ENCODE measurements around the gene LBH.

DNA sequence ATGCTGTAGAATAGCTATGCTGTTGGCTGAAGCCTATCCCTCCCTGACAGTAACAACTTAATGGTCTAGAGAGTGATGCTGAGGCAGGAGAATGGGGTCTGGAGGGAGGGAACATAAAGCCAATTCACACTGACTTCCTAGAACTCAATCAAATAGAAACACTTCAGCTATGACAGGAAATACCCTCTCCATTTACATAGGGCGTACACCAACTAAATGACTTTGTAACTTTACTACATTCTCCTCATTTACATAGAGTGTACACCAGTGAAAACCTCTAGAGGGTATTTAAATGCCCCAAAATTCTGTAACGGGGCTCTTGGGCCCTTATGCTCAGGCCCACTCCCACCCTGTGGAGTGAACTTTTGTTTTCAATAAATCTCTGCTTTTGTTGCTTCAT lies 43.0 kb upstream of the LBH start:
- TF ChIP-seq, protein P1, sequence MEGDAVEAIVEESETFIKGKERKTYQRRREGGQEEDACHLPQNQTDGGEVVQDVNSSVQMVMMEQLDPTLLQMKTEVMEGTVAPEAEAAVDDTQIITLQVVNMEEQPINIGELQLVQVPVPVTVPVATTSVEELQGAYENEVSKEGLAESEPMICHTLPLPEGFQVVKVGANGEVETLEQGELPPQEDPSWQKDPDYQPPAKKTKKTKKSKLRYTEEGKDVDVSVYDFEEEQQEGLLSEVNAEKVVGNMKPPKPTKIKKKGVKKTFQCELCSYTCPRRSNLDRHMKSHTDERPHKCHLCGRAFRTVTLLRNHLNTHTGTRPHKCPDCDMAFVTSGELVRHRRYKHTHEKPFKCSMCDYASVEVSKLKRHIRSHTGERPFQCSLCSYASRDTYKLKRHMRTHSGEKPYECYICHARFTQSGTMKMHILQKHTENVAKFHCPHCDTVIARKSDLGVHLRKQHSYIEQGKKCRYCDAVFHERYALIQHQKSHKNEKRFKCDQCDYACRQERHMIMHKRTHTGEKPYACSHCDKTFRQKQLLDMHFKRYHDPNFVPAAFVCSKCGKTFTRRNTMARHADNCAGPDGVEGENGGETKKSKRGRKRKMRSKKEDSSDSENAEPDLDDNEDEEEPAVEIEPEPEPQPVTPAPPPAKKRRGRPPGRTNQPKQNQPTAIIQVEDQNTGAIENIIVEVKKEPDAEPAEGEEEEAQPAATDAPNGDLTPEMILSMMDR (IDR thresholded peaks at IDR 0.05 in 8 of 11, conservative IDR thresholded peaks at IDR 0.05 in 3 of 11) = no peak
- TF ChIP-seq POLR2A (IDR thresholded peaks at IDR 0.05) = no peak
- TF ChIP-seq POLR2AphosphoS5 (IDR thresholded peaks at IDR 0.05) = no peak
